ENCODE data around the gene C1orf167.

DNA sequence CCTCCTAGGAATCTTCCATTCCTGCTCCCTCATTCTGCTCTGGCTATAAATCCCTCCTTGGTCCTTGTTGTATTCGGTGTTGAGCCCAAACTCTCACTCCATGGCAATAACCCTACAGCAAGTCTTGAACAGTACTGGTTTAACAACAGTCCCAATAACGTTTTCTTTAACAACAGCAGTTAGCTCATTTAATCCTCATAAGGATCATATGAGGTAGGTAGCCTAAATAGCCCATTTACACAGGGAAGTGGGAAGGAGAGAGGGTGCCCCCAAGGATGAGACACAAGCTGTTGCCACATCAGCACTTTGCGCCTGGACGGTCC is 26.5 kb upstream of the C1orf167 start:
- TF ChIP-seq RCOR1 (IDR thresholded peaks at IDR 0.05; ENCODE audit: low read length) (no peak), NFIC (IDR thresholded peaks at IDR 0.05; ENCODE audit: borderline replicate concordance) (no peak), SMC3 (IDR thresholded peaks at IDR 0.05; ENCODE audit: low read depth, low read length) (no peak), EP300 (IDR thresholded peaks at IDR 0.05; ENCODE audit: borderline replicate concordance in 1 of 2, low read depth in 1 of 2, low read length in 1 of 2) (no peak), POLR2AphosphoS5 (IDR thresholded peaks at IDR 0.05; ENCODE audit: low read depth, low read length) (no peak), ELF1 (IDR thresholded peaks at IDR 0.05) (no peak), MXI1 (IDR thresholded peaks at IDR 0.05; ENCODE audit: low read depth, low read length) (no peak), RFX5 (IDR thresholded peaks at IDR 0.05; ENCODE audit: low read length) (no peak), YY1 (IDR thresholded peaks at IDR 0.05; ENCODE audit: low read depth) (no peak)
- TF ChIP-seq, protein P1, sequence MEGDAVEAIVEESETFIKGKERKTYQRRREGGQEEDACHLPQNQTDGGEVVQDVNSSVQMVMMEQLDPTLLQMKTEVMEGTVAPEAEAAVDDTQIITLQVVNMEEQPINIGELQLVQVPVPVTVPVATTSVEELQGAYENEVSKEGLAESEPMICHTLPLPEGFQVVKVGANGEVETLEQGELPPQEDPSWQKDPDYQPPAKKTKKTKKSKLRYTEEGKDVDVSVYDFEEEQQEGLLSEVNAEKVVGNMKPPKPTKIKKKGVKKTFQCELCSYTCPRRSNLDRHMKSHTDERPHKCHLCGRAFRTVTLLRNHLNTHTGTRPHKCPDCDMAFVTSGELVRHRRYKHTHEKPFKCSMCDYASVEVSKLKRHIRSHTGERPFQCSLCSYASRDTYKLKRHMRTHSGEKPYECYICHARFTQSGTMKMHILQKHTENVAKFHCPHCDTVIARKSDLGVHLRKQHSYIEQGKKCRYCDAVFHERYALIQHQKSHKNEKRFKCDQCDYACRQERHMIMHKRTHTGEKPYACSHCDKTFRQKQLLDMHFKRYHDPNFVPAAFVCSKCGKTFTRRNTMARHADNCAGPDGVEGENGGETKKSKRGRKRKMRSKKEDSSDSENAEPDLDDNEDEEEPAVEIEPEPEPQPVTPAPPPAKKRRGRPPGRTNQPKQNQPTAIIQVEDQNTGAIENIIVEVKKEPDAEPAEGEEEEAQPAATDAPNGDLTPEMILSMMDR (IDR thresholded peaks at IDR 0.05), result no peak
- TF ChIP-seq, protein P2, sequence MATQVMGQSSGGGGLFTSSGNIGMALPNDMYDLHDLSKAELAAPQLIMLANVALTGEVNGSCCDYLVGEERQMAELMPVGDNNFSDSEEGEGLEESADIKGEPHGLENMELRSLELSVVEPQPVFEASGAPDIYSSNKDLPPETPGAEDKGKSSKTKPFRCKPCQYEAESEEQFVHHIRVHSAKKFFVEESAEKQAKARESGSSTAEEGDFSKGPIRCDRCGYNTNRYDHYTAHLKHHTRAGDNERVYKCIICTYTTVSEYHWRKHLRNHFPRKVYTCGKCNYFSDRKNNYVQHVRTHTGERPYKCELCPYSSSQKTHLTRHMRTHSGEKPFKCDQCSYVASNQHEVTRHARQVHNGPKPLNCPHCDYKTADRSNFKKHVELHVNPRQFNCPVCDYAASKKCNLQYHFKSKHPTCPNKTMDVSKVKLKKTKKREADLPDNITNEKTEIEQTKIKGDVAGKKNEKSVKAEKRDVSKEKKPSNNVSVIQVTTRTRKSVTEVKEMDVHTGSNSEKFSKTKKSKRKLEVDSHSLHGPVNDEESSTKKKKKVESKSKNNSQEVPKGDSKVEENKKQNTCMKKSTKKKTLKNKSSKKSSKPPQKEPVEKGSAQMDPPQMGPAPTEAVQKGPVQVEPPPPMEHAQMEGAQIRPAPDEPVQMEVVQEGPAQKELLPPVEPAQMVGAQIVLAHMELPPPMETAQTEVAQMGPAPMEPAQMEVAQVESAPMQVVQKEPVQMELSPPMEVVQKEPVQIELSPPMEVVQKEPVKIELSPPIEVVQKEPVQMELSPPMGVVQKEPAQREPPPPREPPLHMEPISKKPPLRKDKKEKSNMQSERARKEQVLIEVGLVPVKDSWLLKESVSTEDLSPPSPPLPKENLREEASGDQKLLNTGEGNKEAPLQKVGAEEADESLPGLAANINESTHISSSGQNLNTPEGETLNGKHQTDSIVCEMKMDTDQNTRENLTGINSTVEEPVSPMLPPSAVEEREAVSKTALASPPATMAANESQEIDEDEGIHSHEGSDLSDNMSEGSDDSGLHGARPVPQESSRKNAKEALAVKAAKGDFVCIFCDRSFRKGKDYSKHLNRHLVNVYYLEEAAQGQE (IDR thresholded peaks at IDR 0.05; ENCODE audit: low read depth, low read length), result no peak

All from SK-N-SH (cell line).